Measurements from ENCODE around the gene BRD2. TPM values are rescaled to one million over a fixed set of nuclear protein-coding genes. Genes with fewer than 3 reads are reported as not detected.

BRD2 gene
- total and polyA plus RNA-seq, 2 of the 4 experiments (the other 2 are of a cell fraction): 99.5 to 144 TPM

- H4K8ac ChIP-seq (ENCODE audit: low read depth in 2 of 2, low read length in 2 of 2): no peak overlapping the region
- H3K9me1 ChIP-seq (ENCODE audit: insufficient read depth, low read length): no peaks in the 10 kb centered on the region
- H4K20me1 ChIP-seq (ENCODE audit: insufficient read depth, low read length): no peaks in the 10 kb centered on the region
- peaks cover 57% of the 10 kb centered on the region for H3K27me3 ChIP-seq (ENCODE audit: control insufficient read depth, insufficient read depth, low read length)
- no peak overlapping the region for H4K5ac ChIP-seq (ENCODE audit: low read depth, low read length)
- no peak overlapping the region for H2AFZ ChIP-seq (replicated peaks; ENCODE audit: low read length, poor library complexity)
- H3K9ac ChIP-seq (ENCODE audit: low read depth, low read length): no peak overlapping the region
- TF ChIP-seq BHLHE40 (IDR thresholded peaks at IDR 0.05; ENCODE audit: low read depth, low read length): no peak
- no peak for TF ChIP-seq RAD21 (IDR thresholded peaks at IDR 0.05; ENCODE audit: low read length)
- no peak for TF ChIP-seq MXI1 (IDR thresholded peaks at IDR 0.05; ENCODE audit: borderline replicate concordance, low read depth, low read length)
- TF ChIP-seq SMC3 (IDR thresholded peaks at IDR 0.05; ENCODE audit: low read depth, low read length): no peak
- no peak for TF ChIP-seq RCOR1 (IDR thresholded peaks at IDR 0.05; ENCODE audit: insufficient replicate concordance, low read length)
- no peak overlapping the region for H2AK5ac ChIP-seq (ENCODE audit: low read depth, low read length)
- H3K4ac ChIP-seq (ENCODE audit: low read depth, low read length): no peak overlapping the region
- BruUV-seq (replicated peaks): no TSS peak
- ChIA-PET POLR2A (ENCODE audit: unreplicated experiment) (no interaction called here), CTCF (no interaction called here)
- no peaks in the 10 kb centered on the region for H3K79me1 ChIP-seq (ENCODE audit: low read depth in 1 of 2, low read length in 2 of 2)
- no peak overlapping the region for H2BK20ac ChIP-seq (ENCODE audit: low read depth, low read length)
- no peak for ATAC-seq (ENCODE audit: low read depth)
- H3K36me3 ChIP-seq (ENCODE audit: control insufficient read depth, insufficient read depth, low read length): no peaks in the 10 kb centered on the region
- H2BK120ac ChIP-seq (ENCODE audit: low read depth, low read length): no peak overlapping the region
- intact Hi-C loops (cut with micrococcal nuclease): no loop called here
- 60% methylated on average over 2 of the region's 6 CpGs; no CpG with 5 or more reads in 1 of the 2 experiments for WGBS, 2 experiments (ENCODE audit: extremely low coverage in 2 of 2, insufficient read length in 1 of 2)
- no peak overlapping the region for H3K56ac ChIP-seq (ENCODE audit: extremely low read depth, insufficient read depth, low read length)
- H3K27ac ChIP-seq (ENCODE audit: insufficient read depth, low read length): no peak overlapping the region
- dilution Hi-C loops (cut with HindIII; ENCODE audit: low sequenced_read_pairs, unreplicated experiment): no loop called here
- in situ Hi-C loops (cut with MboI; ENCODE audit: low sequenced_read_pairs): no loop called here
- H2AK9ac ChIP-seq (replicated peaks; ENCODE audit: low read depth, low read length, poor library complexity): no peak overlapping the region
- no peak overlapping the region for H2BK15ac ChIP-seq (ENCODE audit: low read depth, low read length)
- no peak for DNase-seq
- H3K9me3 ChIP-seq (ENCODE audit: control insufficient read depth, insufficient read depth, low read length): no peaks in the 10 kb centered on the region
- no peak overlapping the region for H3K14ac ChIP-seq (replicated peaks; ENCODE audit: low read depth, low read length)
- H3K23ac ChIP-seq (ENCODE audit: low read depth, low read length): no peak overlapping the region
- H4K91ac ChIP-seq (ENCODE audit: insufficient read depth, low read depth, low read length): no peak overlapping the region
- no peak overlapping the region for H2BK5ac ChIP-seq (ENCODE audit: low read depth, low read length, poor library complexity, severe bottlenecking)
- H3K4me1 ChIP-seq (ENCODE audit: control insufficient read depth, insufficient read depth, low read length): no peaks in the 10 kb centered on the region; the same call in 1 of the 2 replicates
- no peak overlapping the region for H3K4me3 ChIP-seq (ENCODE audit: insufficient read depth, low read depth, low read length)
- H3K4me2 ChIP-seq (ENCODE audit: low read depth, low read length): no peak overlapping the region
- no peak overlapping the region for H3K18ac ChIP-seq (ENCODE audit: low read depth, low read length)
These were observed 36.5 kb downstream of the BRD2 start for GRCh38 chr6:33004940-33005339.
